NB4 (cell line): ENCODE results near the gene NUP98.

Experiments
- CTCF ChIP-seq: IDR thresholded peaks from one replicate; pipeline ENCODE4 v1.5.1; 2012; ENCODE audit warnings: low read depth, low read length
- MAX ChIP-seq: IDR thresholded peaks from 2 replicates; pipeline ENCODE4 v1.6.1; 2011; ENCODE audit warnings: low read depth, low read length
- MYC ChIP-seq: IDR thresholded peaks from 2 replicates; pipeline ENCODE4 v1.6.1; 2011; ENCODE audit warnings: low read depth, low read length
- POLR2A ChIP-seq: IDR thresholded peaks from 2 replicates; pipeline ENCODE4 v1.6.1; 2011; ENCODE audit warnings: mild to moderate bottlenecking; ENCODE audit not compliant: insufficient read length; ENCODE audit errors: extremely low read depth

- TF ChIP-seq POLR2A (no peak), CTCF (no peak), MAX (peak; percentile 35; the same call in 1 of the 2 replicates), MYC (no peak)
These were observed 489 bp downstream of the NUP98 start for GRCh38 chr11:3796801-3797328.
